Measurements from ENCODE around the gene PDGFD.

Gene PDGFD

GRCh38 chr11:104148074-104148473 is 15.9 kb downstream of the PDGFD start:
- no peak overlapping the region for H3K4me3 ChIP-seq (ENCODE audit: low read length)
- TF ChIP-seq CTCF (IDR thresholded peaks at IDR 0.05; ENCODE audit: insufficient read depth, low read depth, low read length, missing control alignments): no peak
- peak; percentile 51 for DNase-seq (ENCODE audit: low read depth)

GRCh38 chr11:104146943-104147342 is 17.0 kb downstream of the PDGFD start:
- TF ChIP-seq CTCF (IDR thresholded peaks at IDR 0.05; ENCODE audit: insufficient read depth, low read depth, low read length, missing control alignments): no peak
- no peak overlapping the region for H3K4me3 ChIP-seq (ENCODE audit: low read length)
- no peak for DNase-seq (ENCODE audit: low read depth)

GRCh38 chr11:104146421-104146820 is 17.5 kb downstream of the PDGFD start:
- no peak for DNase-seq (ENCODE audit: low read depth)
- TF ChIP-seq CTCF (IDR thresholded peaks at IDR 0.05; ENCODE audit: insufficient read depth, low read depth, low read length, missing control alignments): no peak
- H3K4me3 ChIP-seq (ENCODE audit: low read length): no peak overlapping the region

GRCh38 chr11:104145062-104145461 is 18.9 kb downstream of the PDGFD start:
- H3K4me3 ChIP-seq (ENCODE audit: low read length): no peak overlapping the region
- no peak for TF ChIP-seq CTCF (IDR thresholded peaks at IDR 0.05; ENCODE audit: insufficient read depth, low read depth, low read length, missing control alignments)
- DNase-seq (ENCODE audit: low read depth): no peak

GRCh38 chr11:104142698-104143097 is 21.2 kb downstream of the PDGFD start:
- H3K4me3 ChIP-seq (ENCODE audit: low read length): no peak overlapping the region
- no peak for DNase-seq (ENCODE audit: low read depth)
- no peak for TF ChIP-seq CTCF (IDR thresholded peaks at IDR 0.05; ENCODE audit: insufficient read depth, low read depth, low read length, missing control alignments)

GRCh38 chr11:104136861-104137260 is 27.1 kb downstream of the PDGFD start:
- DNase-seq (ENCODE audit: low read depth): no peak
- H3K4me3 ChIP-seq (ENCODE audit: low read length): no peak overlapping the region
- TF ChIP-seq CTCF (IDR thresholded peaks at IDR 0.05; ENCODE audit: insufficient read depth, low read depth, low read length, missing control alignments): no peak

- no peak for TF ChIP-seq CTCF (IDR thresholded peaks at IDR 0.05; ENCODE audit: insufficient read depth, low read depth, low read length, missing control alignments)
- no peak overlapping the region for H3K4me3 ChIP-seq (ENCODE audit: low read length)
- DNase-seq (ENCODE audit: low read depth): peak; percentile 38
These were observed 29.2 kb downstream of the PDGFD start for GRCh38 chr11:104134745-104135144.

Data from epithelial cell of esophagus (primary cell).